Measurements from ENCODE around the gene SCN8A.
A peak's percentile ranks its signal among the peaks of the same experiment; 100 is the strongest.

SCN8A gene

DNA sequence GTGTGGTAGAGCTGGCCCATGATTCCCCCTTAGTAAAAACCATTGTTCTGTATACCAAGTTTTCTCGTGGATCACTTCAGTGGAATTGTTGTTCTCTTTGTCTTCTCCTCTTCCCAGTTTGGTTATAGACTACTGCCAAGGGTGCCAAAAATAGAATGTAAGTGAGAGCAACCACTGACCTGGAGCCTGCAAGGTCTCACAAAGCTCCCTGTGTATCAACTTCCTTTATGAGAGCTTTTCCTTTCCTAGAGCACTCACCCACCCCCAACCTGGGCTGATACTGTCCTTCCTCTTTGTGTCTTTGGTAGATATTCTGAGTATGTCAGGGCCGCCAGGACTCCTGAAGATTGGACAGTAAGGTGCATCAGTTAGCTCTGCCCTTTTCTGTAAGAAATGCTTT lies 101.0 kb downstream of the SCN8A start:
- H3K4me3 ChIP-seq (ENCODE audit: low read length) = no peak overlapping the region
- DNase-seq (ENCODE audit: low read depth) = no peak
- TF ChIP-seq, protein P1, sequence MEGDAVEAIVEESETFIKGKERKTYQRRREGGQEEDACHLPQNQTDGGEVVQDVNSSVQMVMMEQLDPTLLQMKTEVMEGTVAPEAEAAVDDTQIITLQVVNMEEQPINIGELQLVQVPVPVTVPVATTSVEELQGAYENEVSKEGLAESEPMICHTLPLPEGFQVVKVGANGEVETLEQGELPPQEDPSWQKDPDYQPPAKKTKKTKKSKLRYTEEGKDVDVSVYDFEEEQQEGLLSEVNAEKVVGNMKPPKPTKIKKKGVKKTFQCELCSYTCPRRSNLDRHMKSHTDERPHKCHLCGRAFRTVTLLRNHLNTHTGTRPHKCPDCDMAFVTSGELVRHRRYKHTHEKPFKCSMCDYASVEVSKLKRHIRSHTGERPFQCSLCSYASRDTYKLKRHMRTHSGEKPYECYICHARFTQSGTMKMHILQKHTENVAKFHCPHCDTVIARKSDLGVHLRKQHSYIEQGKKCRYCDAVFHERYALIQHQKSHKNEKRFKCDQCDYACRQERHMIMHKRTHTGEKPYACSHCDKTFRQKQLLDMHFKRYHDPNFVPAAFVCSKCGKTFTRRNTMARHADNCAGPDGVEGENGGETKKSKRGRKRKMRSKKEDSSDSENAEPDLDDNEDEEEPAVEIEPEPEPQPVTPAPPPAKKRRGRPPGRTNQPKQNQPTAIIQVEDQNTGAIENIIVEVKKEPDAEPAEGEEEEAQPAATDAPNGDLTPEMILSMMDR (conservative IDR thresholded peaks at IDR 0.05; ENCODE audit: low read length) = no peak

DNA sequence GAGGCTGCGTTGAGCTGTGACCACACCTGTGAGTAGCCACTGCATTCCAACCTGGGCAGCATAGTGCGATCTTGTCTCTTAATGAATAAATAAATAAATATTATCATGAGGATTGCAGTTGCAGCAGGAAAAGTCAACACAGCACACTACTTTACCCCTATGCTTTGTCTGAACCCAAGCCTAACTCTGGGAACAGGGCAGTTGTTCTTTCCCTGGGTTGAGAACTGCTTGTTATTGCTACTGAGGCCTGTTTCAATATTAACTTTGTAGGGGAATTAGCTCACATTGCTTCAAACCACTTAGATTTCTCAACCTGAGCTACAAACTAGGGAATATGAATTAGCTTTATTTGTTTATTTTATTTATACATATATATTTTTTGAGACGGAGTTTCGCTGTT lies 102.5 kb downstream of the SCN8A start:
- no peak for DNase-seq (ENCODE audit: low read depth)
- no peak overlapping the region for H3K4me3 ChIP-seq (ENCODE audit: low read length)
- TF ChIP-seq, protein P1 (conservative IDR thresholded peaks at IDR 0.05; ENCODE audit: low read length) = no peak

DNA sequence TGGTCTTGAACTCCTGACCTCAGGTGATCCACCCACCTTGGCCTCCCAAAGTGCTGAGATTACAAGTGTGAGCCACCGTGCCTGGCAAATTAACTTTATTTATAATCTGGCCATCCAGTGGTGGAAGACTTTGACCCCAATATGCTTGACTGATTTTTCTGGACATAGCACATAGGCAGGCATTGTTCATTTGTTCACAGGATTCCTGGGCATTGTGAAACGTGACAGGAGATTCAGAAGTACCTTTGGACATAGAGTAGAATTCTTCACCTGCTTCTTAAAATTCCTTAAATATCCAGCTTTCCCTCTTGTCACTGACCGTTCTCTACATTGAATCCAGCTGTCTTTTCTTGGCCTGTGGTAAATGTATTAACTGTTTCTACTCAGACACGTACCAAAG lies 103.1 kb downstream of the SCN8A start:
- TF ChIP-seq, protein P1 (conservative IDR thresholded peaks at IDR 0.05; ENCODE audit: low read length) = no peak
- H3K4me3 ChIP-seq (ENCODE audit: low read length) = no peak overlapping the region
- DNase-seq (ENCODE audit: low read depth) = no peak

DNA sequence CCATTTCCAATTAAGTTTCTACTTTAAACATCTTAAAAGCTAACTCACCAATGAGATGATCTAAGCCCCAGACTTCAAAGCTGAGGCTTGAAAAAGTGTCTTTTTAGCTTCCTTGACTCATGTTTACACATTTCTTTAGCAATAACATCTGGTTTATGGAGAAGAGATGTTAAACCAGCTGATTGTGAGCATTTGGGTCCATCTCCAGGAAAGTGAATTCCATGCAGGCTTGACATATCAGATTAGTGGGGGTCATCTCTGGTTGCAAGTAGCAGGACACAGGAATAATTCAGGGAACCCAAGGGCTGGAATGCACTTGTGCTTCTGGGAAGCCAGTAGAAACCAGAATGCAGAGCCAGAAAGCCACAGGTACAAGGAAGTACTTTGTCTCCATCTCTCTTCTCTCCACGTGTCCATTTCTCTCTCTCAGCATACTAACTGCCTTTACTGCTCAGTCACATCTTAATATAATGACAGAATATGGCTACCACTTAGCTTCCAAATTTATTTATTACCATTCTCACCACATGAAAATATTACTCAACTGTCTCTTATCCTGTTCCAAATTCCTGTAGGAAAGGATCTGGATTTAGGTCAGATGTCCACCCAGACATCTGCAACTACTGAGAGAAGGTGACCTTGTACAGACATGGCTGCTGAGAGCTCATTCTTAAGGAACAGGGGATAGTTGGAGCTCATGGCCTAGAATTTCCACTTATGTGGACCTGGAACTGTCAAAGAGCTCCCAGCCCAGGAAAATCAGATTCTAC lies 104.4 kb downstream of the SCN8A start:
- peak; percentile 82 for DNase-seq (ENCODE audit: low read depth)
- H3K4me3 ChIP-seq (ENCODE audit: low read length) = no peak overlapping the region
- TF ChIP-seq, protein P1 (conservative IDR thresholded peaks at IDR 0.05; ENCODE audit: low read length) = peak; percentile 15

DNA sequence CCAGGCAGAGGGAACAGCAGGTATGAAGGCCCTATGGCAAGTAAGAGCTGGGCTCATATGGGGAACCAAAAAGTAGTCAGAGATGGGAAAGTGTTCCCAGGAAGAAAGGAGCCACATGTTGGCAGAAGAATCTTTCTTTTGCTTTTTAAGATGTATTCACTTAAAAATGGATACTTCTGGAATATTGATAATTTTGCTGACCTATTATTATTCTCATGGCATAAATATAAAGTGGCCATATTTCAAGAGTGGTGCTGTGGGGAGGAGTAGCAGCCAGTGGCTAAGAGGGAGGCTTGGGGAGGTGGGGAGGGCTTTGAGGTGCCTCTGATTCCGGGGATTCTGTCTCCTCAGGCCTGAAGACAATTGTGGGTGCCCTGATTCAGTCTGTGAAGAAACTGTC lies 108.2 kb downstream of the SCN8A start:
- no peak for DNase-seq (ENCODE audit: low read depth)
- TF ChIP-seq, protein P1 (conservative IDR thresholded peaks at IDR 0.05; ENCODE audit: low read length) = no peak
- H3K4me3 ChIP-seq (ENCODE audit: low read length) = no peak overlapping the region

DNA sequence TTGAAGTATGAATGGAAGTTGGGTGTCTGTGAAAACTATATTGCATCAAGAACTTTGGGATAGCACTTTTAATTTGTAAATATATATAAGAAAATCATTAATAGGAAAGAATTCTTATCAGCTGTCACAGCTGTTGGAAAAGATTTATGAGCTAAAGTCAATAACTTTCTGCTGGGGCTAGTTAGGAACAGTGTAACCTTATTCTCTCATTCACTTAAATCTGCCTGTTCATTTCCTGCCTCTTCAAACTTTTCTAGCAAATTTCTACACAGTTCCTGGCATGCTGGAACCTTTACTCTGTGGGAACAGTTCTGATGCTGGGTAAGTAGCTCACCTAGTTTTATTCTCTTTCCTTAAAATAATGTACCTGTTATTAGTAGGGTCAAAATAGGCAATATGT lies 109.9 kb downstream of the SCN8A start:
- DNase-seq (ENCODE audit: low read depth) = no peak
- TF ChIP-seq, protein P1 (conservative IDR thresholded peaks at IDR 0.05; ENCODE audit: low read length) = no peak
- H3K4me3 ChIP-seq (ENCODE audit: low read length) = no peak overlapping the region

DNA sequence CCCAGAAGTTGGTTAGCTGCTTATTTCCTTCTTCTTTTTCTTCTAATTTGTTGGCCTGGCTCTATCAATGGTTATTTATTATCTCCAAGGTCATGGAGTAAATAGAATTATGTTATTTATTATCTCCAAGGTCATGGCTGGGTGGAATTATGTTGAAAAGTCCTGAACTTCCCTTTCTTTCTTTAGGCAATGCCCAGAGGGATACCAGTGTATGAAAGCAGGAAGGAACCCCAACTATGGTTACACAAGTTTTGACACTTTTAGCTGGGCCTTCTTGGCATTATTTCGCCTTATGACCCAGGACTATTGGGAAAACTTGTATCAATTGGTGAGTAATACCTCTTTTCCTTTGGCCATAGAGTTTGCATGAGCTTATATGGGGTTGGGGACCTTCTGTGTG lies 111.6 kb downstream of the SCN8A start:
- TF ChIP-seq, protein P1 (conservative IDR thresholded peaks at IDR 0.05; ENCODE audit: low read length) = no peak
- no peak for DNase-seq (ENCODE audit: low read depth)
- H3K4me3 ChIP-seq (ENCODE audit: low read length) = no peak overlapping the region
